GM18499 (cell line): ENCODE data around the gene PEX16.

Experiments
- ATAC-seq: cut with Tn5 transposase; IDR thresholded peaks from one replicate; pipeline ENCODE4 v1.9.1; 2021; ENCODE audit warnings: moderate number of reproducible peaks; ENCODE audit not compliant: insufficient read depth, unreplicated experiment

The PEX16 gene

DNA sequence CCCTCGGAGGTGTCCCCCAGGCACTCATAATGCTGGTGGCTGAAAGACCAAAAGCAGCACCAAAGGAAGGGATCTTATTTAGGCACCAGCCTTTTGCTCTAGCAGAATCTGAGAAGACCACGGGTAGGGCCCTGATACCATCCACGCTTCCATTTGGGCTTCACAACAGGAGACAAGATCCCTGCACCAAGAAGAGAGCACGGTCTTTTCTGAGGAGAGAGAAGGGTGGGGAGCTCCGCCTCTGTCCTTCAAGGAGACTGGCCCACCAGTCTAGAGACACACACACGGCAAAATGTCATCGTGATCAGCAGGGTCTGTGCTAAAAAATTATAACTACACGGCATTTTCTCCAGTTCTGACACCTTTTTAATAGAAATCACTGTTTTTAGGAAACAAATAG is 14.5 kb upstream of the PEX16 start:
- no peak for ATAC-seq

DNA sequence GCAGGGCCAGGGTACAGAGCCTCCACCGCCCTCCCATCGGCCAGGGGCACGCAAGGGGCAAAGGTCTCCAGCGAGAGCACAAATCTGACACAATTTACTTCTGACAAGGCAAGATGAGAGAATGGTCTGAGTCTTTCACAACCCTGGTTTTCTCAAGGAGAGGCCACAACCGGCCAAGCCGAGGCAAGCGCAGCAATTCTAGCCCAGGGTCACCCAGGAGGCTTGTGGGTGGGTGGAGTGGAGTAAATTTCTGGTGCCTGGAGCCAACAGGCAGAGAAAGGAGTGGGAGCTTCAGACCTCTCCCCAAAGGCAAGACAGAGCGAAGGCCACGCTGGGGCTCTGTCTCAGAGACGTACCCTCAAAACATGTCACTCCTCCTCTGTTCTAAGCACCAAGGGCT is 14.1 kb upstream of the PEX16 start:
- no peak for ATAC-seq

DNA sequence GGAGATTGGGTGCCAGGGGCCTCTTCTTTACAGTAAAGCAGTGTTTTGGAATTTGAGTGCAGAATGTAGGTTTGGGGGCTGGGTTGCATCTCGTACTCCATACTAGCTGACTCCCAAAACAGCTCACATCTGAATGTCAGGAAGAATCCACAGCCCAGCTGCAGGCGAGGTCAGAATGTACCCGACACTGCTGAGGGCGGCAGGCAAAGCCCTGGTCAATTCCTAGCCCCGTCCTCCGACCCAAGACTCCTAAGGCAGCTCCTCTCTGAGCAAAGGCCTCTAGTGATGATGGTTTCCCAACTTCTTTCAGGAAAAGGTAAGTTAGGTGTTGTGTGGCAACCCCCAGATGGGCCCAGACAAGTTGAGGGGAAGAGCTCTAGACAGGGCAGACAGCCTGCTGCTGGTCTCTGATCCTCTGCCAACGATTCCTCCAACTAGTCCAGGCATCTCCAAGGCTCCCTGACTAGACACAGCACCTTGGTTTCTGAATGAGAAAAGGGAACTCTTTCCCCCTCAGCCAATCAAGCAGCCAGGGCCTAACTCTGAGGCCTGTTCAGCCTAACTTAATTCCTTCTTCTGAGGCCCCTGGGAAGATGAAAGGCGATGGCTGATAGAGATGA is 13.4 kb upstream of the PEX16 start:
- ATAC-seq = no peak

DNA sequence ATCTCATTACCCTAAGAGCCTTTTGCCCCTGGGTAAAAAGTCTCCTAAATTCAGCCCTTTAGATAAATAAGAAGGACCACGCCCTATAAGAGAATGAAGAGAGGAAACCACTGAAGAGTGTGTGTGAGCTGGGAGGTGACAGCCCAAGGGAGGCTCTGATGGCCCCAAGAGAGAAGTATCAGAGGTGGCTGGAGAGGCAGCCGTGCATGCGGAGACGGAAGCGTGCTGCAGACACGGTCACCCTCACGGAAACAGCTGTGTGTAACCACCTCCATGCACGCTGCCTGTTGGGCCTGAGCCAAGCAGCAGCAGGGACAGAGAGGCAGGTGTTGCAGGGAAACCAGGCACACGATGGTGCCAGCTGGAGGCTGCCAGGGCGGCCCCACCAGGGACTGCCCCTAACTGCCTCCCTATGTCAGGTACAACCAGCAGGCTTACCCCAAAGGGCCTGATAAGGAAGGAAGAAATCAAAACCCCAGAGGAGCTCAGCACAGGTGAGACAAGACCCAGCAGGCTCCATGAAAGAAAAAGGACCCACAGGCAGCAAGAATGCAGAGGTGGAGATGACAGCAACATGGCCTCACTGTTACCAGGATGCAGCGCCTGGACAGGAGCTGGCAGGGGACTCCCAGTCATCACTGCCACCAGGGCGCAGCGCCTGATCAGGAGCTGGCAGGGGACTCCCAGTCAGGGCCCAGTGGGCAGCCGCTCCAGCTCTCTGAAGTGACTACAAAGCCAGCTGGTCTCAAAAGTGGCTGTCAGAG is 12.5 kb upstream of the PEX16 start:
- ATAC-seq = peak; percentile 80

DNA sequence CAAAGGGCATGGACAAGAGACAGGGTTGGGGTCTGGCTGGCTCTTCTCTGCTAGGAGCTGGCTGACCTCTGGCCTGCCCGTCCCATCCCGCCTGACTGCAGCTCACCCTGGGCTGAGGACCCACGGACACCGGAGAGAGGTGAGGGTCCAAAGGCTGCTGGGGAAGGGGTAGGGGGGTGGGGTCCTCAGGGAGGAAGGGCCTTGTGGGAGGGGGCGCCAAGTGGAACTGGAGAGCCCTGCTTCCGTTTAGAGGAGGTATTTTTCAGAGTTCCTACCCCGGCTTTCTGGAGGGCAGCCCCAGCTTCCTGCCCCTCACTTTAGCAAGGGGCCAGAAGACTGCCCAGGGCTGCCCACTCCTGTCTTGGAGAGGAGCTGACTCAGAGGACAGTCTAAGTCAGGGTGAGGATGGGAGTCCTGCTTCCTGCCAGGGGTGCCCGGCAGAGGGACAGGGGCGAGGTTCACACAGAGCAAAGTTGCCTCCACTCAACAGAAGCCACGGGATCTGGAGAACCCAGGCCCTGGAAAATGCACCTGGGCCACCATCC is 11.9 kb upstream of the PEX16 start:
- ATAC-seq = peak; percentile 10

DNA sequence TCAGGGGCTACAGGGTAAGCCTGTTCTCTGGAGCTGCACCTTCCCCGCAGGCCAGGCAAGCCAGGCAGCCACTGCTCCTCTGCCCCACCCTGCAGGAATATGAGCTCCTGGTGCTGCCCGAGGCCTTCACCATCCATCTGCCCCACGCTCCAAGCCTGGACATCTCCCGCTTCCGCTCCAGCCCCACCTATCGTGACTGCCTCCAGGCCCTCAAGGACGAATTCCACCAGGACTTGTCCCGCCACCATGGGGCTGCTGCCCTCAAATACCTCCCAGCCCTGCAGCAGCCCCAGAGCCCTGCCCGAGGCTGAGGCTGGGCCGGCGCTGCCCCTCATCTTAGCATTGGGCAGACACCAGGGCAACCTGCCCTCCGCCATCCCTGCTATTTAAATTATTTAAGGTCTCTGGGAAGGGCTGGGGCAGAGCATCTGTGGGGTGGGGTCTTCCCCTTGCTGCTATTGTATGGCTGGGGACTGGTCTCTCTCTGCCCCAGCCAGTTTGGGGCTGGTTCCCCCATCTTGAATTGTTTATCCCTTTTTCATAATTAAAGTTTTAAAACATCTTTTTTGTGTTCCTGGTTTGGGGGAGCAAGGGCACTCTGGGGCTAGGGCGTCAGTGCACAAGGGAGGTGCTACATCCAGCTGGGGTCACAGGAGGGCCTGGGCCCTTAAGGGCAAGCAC is 11.0 kb upstream of the PEX16 start:
- ATAC-seq = no peak

DNA sequence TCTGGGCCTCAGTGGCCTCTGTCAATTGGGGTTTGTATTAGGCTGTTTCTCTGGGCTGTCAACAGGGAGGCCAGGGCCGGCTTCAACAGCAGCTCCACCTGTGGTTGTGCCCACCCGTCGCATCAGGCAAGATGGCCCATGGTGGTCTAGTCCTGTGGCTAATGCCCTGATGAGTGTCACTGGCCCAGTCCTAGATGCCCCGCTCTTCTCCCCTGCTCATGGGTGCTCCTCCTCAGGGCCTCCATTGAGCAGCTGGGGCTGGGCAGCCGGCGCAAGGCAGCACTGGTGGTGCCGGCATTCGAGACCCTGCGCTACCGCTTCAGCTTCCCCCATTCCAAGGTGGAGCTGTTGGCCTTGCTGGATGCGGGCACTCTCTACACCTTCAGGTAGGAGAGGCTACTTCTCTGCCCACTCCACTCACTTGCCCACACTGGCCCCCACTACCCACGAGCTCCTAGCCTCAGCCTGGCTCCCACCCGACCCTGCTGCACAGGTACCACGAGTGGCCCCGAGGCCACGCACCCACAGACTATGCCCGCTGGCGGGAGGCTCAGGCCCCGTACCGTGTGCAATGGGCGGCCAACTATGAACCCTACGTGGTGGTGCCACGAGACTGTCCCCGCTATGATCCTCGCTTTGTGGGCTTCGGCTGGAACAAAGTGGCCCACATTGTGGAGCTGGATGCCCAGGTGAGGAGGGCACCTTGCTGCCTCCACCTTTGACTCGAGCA is 10.2 kb upstream of the PEX16 start:
- ATAC-seq = no peak

DNA sequence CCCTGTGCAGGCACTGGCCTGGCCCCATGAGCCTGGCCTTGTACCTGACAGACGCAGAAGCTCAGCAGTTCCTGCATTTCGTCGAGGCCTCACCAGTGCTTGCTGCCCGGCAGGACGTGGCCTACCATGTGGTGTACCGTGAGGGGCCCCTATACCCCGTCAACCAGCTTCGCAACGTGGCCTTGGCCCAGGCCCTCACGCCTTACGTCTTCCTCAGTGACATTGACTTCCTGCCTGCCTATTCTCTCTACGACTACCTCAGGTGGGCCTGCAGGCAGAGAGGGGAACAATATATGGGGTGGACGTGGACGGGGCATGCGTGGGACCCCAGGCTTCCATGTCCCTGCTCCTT is 9.6 kb upstream of the PEX16 start:
- no peak for ATAC-seq

DNA sequence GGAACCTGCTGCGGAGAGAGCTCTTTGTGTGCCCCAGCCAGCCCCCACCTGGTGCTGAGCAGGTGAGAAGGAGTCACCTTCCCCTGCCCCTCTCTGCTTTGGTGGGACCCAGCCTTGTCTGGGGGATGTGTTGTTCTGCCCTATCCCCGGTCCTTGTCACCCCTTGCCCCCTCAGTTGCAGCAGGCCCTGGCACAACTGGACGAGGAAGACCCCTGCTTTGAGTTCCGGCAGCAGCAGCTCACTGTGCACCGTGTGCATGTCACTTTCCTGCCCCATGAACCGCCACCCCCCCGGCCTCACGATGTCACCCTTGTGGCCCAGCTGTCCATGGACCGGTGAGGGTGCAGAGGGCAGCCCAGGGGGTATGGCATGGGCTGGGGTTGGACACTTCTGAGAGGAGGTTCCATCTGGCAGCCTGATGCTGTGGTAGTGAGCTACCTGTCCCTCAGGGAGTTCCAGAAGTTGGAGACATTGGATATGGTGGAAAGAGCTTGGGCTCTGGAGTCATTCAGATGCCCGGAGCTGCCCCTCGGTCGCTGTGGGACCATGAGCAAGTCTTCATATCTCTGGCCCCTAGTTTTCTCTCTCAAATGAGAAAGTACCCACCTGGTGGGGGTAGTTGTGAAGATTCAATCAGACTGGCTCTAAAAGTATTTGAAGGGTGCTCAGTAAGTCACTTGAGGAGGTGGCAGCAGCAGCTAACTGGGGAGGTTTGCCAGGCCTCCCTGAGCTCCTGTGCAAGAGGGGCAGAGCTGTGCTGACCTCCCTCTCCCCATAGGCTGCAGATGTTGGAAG is 9.1 kb upstream of the PEX16 start:
- no peak for ATAC-seq

DNA sequence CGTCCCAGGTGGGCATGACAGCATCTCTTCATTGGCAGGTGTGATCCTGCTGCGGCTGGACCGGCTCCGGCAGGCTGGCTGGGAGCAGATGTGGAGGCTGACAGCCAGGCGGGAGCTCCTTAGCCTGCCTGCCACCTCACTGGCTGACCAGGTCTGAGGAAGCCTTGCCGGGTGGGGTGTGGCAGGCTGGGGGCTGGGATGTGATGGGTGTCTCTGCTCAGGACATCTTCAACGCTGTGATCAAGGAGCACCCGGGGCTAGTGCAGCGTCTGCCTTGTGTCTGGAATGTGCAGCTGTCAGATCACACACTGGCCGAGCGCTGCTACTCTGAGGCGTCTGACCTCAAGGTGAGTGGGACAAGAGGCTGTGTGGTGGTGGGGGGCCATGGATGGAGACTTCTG is 8.3 kb upstream of the PEX16 start:
- no peak for ATAC-seq

DNA sequence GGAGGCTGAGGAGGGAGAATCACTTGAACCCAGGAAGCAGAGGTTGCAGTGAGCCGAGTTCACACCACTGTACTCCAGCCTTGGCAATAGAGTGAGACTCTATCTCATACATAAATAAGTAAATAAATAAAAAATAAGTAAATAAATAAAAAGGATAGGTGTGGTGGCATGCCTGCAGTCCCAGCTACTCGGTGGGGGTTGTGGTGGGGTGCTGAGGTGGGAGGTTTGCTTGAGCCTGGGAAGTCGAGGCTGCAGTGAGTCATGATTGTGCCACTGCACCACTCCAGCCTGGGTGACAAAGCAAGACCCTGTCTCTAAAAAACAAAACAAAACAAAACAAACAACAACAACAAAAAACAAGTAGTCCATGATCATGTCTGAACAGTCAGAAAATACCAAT is 7.9 kb upstream of the PEX16 start:
- no peak for ATAC-seq

DNA sequence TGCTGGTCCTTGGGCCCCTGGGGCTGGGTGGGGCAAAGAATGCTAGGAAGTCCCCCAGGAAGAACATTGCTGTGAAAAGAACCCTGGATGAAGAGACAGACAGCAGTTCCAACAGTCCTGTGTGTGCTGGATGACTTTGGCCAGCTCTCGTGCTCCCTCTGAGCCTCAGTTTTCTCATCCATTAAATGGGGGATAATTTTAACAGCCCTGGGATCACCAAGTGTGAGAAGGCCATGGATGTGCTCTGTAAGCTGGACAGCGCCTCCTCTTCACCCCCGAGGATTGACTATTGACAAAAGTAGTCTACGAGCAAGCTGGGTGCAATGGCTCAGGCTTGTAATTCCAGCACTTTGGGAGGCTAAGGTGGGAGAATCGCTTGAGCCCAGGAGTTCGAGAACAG is 7.2 kb upstream of the PEX16 start:
- no peak for ATAC-seq

DNA sequence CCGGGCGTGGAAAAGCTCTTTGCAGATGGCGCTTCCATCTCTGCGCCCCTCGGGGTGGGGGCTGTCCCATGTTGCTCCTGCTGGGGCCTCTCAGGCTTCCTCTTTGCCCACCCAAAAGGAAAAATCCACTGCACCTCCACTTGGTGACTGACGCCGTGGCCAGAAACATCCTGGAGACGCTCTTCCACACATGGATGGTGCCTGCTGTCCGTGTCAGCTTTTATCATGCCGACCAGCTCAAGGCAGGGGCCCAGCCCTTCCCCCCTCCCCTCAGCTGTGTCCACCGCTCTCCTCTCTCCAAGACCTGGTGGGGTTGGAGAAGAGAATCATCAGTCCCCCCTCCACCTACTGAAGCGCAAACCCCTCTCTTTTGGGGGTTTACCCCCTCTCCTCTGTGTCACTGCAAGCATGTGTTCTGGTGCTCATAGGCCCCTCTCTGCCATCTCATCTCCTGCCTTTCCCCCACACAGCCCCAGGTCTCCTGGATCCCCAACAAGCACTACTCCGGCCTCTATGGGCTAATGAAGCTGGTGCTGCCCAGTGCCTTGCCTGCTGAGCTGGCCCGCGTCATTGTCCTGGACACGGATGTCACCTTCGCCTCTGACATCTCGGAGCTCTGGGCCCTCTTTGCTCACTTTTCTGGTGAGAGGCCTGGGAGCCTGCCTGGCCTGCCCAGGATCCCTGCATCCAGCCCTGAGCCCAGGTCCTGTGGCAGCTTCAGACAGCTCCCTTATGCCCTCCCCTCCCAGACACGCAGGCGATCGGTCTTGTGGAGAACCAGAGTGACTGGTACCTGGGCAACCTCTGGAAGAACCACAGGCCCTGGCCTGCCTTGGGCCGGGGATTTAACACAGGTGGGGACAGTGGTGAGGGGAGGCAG is 6.6 kb upstream of the PEX16 start:
- no peak for ATAC-seq

DNA sequence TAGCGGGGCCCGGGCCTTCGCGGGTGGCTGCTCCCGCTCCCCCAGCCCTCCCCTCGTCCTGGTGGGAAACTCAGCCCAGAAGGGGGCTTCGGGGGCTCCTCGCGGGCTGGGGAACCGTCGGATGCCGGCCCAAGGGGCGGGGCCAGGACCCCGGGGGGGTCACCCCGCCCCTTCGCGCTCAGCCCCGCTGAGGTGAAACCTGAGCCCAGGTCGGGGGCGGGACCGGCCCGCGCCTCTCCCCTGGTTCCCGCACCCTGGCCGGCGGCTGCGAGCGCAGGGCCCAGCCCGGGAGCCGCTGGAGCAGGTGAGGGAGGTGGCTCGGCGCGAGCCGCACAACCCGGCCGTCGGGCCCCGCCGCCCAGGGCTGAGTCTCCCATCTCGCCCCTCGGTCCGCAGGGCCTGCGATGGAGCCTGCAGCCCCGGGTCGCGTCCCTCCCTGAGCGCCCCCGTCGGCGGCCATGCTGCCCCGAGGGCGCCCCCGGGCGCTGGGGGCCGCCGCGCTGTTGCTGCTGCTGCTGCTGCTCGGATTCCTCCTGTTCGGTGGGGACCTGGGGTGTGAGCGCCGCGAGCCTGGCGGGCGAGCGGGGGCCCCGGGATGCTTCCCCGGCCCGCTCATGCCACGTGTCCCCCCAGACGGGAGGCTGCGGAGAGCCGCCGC is 4.9 kb upstream of the PEX16 start, which contains the start of gene LARGE2:
Gene LARGE2 (plus strand): TSS at position 232 of the 658 bp plus-strand sequence. CDS start 227 bp downstream, at position 459.
- ATAC-seq = no peak

DNA sequence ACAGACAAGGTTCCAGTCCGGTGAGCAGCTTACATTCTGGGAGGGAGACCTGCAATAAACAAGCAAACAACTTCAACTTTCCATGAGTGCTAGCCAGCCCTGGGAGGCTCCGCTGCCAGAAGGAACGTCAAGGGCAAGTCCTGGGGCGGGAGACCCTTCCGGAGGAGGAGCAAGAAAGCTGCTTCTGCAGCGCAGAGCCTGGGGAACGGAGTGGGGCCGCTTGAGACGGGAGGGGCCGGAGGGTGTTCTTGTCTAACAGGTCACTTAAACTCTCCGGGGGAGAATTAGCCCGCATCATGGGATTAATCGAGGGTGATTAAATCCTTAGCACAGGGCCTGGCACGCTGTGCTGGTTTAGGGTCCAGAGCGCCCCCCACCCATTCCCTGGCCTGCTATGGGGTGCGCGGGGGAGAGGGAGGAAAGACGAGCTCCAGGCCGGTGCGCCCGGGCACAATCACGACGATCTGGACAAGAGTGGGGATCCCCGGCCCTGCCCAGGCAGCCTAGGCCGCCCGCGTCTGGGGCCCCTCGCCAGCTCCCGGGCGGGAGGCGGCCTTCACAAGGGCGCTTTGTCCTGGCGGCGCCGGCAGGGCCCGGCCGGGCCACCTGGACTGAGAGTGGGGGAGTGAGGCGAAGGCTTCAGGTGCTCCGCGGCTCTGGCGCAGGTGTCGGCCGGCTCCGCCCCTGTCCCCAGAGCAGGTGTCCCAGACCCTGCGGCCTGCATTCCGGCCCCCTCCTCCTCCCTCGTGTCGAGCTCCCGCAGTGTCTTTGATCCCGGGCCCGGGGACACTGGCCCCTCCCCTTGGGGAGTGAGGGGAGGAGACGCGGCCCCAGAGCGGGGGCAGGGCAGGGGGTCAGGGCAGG is 4.1 kb upstream of the PEX16 start:
- ATAC-seq = no peak

DNA sequence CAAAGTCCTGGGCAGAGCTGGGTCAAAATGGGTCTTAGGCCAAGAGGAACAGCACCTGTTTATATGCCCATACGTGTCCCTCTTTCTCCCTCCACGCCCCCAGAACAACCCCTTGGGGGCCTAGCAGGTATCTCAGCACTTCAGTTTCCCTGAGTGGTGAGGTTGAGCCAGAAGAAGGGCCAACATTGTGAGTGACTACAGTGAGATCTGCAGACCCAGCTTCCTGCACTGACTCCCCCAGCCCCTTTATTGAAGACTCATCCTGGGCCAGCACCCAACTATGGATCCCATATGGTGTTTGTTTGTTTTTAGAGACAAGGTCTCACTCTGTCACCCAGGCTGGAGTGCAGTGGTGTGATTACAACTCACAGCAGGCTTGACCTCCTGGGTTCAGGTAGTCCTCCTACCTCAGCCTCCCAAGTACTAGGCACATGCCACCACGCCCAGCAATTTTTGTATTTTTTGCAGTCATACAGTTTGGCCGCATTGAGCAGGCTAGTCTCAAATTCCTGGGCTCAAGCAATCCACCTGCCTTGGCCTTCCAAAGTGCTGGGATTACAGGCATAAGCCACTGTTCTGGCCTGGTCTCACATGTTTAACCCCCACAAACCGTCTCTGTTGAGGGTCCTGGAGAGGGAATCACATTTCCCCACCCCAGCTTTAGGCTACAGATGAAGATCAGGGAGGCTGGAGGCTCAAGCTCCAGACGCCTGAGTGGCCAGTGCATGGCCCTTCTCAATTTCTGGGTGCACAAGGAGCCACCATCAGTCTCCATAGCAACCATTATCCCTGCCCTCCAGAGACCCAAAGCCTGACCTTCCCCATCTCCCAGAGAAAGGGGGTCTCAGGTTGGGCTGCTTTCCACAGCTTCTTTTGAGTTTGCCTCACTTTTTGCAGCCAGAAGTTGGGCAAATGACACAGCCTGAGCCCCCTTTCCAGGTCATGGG is 3.1 kb upstream of the PEX16 start:
- ATAC-seq = no peak
